ENCODE measurements around the gene HDAC4.
A peak's percentile ranks its signal among the peaks of the same experiment; 100 is the strongest.

Gene HDAC4

DNA sequence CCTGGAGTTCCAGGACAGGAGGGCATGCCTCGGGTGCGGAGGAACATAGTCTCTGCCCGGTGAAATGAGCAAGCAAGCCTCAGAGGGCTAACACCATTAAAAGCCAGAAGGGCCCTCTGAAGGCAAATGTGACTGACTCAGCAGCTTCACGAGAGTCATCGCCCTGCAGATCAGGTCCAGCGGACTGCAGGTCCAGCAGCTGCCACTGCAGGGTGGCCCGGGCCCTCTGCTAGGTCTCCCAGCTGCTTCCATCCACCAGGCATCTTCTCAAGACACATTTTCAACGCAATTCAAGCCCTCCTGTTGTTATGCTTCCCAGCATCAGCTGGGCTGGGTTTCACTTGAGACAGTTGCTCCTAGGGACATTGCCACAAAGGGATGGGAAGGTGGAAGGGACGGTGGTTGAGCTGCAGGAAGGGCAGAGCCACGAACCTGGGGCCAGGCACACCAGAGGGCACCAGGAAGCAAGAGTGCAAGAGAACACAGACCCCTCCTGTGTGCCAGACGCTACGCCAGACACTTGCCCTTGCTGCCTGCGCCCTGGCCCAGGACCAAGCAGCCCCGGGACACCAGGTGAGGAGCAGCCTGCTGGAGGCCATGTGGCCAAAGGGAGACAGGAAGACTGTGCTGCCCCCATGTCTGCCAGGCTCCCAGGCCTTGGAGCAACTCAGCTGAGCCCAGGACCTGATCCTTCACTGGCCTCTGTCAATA, 173.0 kb downstream of the HDAC4 start:
- no peak for DNase-seq

DNA sequence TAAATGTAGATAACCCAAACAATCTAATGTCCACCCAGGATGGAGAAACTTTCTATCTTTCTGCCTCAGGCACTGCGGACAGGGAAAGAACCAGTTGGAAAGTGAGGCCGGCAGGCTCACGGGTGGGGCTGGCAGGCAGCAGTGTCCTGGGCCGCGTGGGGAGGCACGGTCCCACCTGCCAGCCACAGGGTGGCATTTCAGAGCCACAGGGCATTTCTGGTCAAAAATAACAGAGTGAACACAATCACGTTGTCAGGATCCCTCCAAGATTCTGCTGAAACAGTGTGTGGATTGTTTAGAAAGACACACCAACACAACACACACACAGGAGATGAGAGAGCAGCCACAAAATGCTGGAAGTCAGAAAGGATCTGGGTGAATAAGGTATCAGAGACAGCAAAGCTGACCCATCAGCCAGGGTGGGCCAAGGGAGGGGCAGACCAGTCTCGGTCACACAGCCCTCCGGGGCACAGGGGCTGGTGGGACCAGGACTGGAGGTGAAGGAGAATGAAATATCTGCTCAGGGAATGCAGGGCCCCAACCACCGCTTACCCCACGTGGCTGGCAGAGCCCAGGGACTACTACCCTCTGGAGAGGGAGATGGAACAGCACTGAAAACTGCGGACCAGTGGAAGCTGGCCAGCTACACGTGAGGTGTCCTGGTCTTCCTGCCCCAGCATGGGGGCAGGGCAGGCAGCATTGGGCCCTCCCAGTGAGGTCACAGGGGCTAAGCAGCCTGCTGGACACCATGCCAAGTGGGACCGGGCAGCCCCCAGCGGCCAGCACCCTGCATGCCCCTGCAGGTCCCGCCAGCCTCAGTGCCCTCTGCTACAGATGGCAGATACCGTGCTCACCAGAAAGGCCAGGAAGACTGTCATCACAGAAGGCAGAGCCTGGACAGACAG, 173.9 kb downstream of the HDAC4 start:
- DNase-seq: no peak

- DNase-seq: no peak
These were observed 174.8 kb downstream of the HDAC4 start for GRCh38 chr2:239225871-239226561.

- no peak for DNase-seq
These were observed 175.4 kb downstream of the HDAC4 start for GRCh38 chr2:239225371-239225851.

DNA sequence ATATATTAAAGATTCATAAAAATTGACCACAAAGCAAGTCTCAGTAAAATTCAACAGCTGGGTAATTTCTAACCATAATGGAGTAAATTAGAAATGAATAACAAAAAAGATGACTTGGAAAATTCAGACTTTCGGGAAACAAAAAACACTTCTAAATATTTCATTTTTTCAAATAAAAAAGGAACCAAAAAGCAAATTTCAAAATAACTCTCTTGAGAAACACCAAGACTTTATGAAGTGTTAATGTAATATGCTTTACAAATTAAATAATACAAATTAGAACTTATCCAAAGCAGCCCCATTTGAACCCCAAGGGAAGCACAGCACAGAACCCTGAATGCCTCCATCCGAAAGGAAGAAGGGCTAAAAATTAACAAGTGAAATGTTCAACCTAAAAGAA, 175.9 kb downstream of the HDAC4 start:
- DNase-seq: no peak

DNA sequence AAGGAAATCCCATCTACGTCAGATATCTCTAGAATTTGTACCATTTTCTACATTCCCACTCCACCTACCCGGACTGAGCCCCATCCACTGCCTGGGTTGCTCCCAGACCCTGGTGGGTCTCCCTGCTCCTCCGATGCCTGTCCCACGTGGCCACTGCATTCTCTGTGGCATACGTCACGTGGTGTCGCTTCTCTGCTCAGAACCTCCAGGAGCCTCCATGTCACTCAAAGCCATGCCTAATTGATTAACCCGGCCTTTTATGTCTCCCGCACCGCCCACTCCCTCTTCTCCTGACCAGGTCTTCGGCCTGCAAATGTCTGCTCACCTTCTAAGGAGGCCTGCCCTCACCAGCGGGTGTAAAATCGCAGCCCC, 176.6 kb downstream of the HDAC4 start:
- no peak for DNase-seq

GRCh38 chr2:239223310-239224198, 177.3 kb downstream of the HDAC4 start:
- DNase-seq: no peak

GRCh38 chr2:239222706-239223309, 178.0 kb downstream of the HDAC4 start:
- DNase-seq: no peak

DNA sequence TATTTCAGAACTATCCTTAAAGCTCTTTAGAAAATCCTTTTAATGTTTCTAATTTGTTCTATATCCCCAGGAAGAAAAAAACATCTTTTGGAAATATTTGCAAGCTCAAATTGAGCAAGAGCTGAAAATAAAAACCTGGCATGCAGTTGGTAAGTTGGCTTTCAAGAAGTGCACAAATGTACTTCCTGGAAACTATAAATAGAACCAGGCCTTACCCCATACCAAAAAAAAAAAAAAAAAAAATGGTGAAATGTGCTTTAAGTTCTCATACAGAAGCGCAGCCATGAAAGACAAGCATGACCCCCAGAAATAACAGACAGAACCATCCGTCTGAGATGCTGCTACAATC, 178.5 kb downstream of the HDAC4 start:
- peak; percentile 20 for DNase-seq

DNA sequence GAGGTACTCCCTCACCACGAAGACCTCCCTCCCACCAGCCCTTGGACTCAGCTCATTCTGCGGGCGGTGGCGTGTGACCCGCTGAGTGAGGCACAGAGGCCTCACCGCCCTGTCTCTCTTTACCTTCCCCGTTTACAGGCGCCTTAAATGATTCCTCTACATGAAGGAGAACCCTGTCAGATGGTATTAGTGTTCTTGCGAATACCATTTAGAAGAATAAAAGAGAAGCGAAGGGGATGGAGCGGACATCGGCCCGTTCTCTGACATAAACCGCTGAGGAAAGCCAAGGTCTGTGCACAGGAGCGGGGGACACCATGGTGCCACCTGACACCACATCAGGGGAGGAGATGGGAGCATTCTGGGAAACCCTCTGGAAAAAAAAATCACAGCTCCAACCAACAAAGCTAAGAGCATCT, 179.8 kb downstream of the HDAC4 start:
- no peak for DNase-seq

GRCh38 chr2:239220341-239220740, 180.5 kb downstream of the HDAC4 start:
- DNase-seq: no peak

DNA sequence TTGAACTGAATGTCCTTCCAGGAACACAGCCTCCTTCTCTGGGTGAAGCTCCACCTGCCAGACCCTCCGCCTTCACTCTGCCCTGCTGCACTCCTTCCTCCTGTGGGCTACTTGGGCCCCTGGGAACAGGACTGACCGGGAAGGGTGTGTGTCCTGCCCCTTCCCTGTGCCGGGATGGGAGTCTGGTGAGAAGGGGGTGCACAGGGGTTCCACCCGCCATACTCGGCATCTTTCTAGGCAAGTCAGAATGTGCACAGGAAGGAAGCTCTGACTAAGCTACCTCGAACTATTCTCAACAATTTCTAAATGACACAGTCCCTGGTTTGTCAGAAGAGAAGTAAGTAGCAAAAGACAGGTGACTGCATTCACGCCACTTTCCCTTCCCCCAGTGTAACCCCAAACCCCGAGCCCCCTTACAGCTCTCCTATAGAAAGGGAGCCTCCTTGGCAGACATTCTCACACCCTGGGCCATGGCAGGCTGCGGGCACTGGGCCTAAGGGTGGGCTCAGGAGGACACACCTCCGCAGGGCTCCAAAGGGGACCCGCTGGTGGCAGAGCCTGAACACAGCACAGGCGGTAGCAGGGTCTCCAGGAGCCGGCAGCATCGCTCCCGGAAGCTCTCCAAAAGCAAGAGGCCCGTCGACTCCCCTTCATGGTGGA, 184.1 kb downstream of the HDAC4 start:
- no peak for DNase-seq

- no peak for DNase-seq
These were observed 184.7 kb downstream of the HDAC4 start for GRCh38 chr2:239215988-239216613.

DNA sequence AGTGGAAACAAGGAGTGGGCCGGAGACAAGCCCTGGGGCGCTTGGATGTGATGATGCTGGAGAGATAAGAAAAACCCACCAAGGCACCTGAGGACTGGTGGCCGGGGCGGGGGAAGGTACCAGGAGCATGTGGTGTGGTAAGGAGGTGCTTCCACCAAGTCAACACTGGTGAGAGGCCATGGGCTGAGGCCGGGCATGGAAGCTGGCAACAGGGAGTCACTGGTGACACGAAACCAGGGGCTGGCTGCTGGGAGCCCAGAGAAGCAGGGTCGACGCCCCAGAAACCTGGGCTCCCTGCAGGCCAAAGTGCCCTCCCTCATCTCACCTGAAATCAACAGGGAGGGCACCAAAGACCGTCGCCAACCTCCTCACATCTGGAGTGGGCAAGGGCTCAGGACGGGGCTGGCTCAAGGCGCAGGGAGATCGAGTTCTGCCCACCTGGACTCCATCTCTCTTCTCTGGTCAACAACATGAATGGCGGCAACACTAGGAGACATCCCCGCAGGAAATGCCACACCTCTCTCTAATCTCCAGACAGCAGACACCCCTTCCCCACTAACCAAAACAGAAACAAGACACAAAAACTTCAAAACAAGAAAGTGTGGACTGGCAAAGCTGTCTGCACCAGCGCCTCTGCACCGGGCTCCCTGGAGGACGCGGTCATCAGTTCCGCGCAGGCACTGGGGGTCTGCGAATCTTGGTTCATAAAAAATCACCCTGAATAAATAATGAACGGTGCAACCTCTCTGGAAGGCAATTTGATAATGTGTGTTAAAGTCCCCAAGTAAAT, 185.5 kb downstream of the HDAC4 start:
- no peak for DNase-seq

GRCh38 chr2:239214725-239215124, 186.1 kb downstream of the HDAC4 start:
- no peak for DNase-seq

DNA sequence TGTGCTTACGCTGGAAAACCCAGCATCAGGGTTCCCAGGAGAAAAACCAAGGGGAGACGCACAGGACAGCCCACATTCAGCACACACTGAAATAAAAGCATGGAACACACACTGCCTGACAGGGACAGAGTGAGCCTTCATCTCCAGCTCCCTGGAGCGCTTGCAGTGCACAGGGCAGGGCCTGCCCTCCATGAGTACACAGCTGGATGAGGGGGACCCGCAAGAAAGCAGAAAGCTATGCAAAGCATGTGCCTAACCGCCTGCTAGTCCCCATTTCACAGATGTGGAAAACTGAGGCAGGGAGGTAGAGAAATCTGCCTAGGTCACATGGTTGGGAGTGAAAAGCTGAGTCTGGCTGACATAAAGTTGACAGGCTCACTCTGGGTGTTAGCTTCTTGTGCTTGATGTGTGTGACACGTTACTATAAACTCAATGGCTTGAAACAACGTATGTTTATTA, 187.1 kb downstream of the HDAC4 start:
- DNase-seq: no peak

DNA sequence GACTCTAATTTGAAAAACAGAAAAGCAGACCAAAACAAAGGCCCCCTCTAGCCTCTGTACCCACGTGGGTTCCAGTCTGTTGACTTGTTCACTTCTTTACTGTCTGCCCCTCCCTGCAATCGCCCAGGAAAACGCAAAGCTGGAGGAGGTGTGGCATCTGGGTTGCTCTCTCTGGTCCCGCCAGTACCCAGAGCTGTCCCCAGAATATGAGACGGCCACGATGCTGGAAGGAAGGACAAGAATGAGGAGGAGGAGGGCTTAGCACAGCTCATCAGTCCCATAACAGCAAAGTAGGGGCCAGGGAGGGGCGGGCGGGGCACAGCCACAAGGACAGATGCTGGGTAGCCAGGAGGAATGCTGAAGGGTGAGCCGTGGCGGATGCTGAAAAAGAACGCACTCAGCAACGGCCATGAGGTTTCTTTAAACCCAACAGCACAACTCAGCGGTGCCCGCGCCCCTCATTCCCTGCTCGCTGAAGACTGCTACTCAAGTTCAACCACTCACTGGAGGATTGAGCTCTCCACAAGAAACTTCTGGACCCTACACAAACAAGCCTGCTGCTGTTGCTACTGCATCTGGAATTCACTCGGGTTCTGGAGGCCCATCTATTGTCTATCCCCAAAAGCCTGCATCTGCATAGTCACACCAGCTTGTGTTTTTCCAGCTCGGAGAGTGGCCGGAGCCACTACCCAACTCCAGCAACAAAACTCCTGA, 187.7 kb downstream of the HDAC4 start:
- no peak for DNase-seq

DNA sequence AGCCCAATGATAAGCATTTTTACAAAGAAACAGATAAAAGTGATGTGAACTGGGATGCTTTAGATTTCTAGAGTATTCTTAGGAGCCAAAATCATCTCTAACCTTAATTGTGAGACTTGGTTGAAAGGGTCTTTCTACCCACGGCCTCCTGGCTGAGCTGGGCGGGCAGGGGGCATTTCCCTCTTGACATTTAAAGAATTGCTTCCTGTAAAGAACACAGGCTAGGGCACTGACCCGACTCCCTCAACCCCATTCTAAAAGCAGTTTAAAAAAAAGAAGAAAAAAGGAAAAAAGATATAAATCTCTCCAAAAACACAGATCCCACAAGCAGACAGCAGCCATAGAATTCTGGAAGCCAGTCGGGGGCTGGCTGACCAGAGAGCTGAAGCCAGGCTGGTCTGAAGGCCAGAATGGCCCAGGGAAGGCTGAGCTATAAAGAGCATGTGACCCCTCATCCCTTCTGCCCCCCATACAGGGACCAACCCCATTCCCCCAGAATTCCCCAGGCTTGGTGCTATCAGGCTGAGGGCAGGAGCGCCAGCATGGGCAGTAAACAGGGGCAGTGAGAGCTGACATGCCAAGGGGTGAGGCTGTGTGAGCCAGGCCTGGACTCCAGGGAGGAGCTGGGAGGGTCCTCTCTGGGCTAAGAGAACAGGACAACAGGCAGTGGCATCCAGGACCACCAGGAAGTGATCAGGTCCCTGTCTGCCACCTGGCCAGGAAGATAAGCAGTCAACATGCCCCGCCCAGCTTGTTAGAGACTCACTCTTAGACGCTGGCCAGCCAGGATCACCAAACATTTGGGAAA, 188.5 kb downstream of the HDAC4 start:
- DNase-seq: no peak

Measured in RPMI8226 (cell line).